Measurements from ENCODE around the gene GHR.
A peak's percentile ranks its signal among the peaks of the same experiment; 100 is the strongest.

The GHR gene

GRCh38 chr5:42423285-42424165 is at the start of gene GHR:
Gene GHR (plus strand): TSS chr5:42423439. CDS start chr5:42565875, 142,436 bp downstream.
- peak; percentile 17 for DNase-seq (ENCODE audit: low spot score)

- no peak for DNase-seq (ENCODE audit: low spot score)
These were observed 48.5 kb upstream of the GHR start for GRCh38 chr5:42374679-42375273.

- DNase-seq (ENCODE audit: low spot score), result no peak
These were observed 45.7 kb upstream of the GHR start for GRCh38 chr5:42377496-42377895.

- no peak for DNase-seq (ENCODE audit: low spot score)
These were observed 41.3 kb upstream of the GHR start for GRCh38 chr5:42381973-42382372.

GRCh38 chr5:42387563-42387962 is 35.7 kb upstream of the GHR start:
- DNase-seq (ENCODE audit: low spot score), result no peak

- no peak for DNase-seq (ENCODE audit: low spot score)
These were observed 33.1 kb upstream of the GHR start for GRCh38 chr5:42390115-42390514.

GRCh38 chr5:42392917-42393316 is 30.3 kb upstream of the GHR start:
- DNase-seq (ENCODE audit: low spot score), result no peak

- no peak for DNase-seq (ENCODE audit: low spot score)
These were observed 27.1 kb upstream of the GHR start for GRCh38 chr5:42396111-42396510.

GRCh38 chr5:42397267-42397666 is 26.0 kb upstream of the GHR start:
- no peak for DNase-seq (ENCODE audit: low spot score)

GRCh38 chr5:42399702-42400101 is 23.5 kb upstream of the GHR start:
- no peak for DNase-seq (ENCODE audit: low spot score)

- DNase-seq (ENCODE audit: low spot score), result no peak
These were observed 22.8 kb upstream of the GHR start for GRCh38 chr5:42400474-42400873.

- no peak for DNase-seq (ENCODE audit: low spot score)
These were observed 20.0 kb upstream of the GHR start for GRCh38 chr5:42403236-42403635.

GRCh38 chr5:42404366-42404765 is 18.9 kb upstream of the GHR start:
- DNase-seq (ENCODE audit: low spot score), result no peak

GRCh38 chr5:42419294-42419693 is 3.9 kb upstream of the GHR start:
- no peak for DNase-seq (ENCODE audit: low spot score)

GRCh38 chr5:42422656-42423280 is 471 bp upstream of the GHR start:
- DNase-seq (ENCODE audit: low spot score), result no peak

- no peak for DNase-seq (ENCODE audit: low spot score)
These were observed 2.8 kb downstream of the GHR start for GRCh38 chr5:42426016-42426415.

GRCh38 chr5:42429694-42430093 is 6.5 kb downstream of the GHR start:
- DNase-seq (ENCODE audit: low spot score), result no peak

- no peak for DNase-seq (ENCODE audit: low spot score)
These were observed 10.9 kb downstream of the GHR start for GRCh38 chr5:42434047-42434724.

GRCh38 chr5:42436051-42436450 is 12.8 kb downstream of the GHR start:
- no peak for DNase-seq (ENCODE audit: low spot score)

- no peak for DNase-seq (ENCODE audit: low spot score)
These were observed 31.2 kb downstream of the GHR start for GRCh38 chr5:42454216-42454995.

- DNase-seq (ENCODE audit: low spot score), result no peak
These were observed 37.8 kb downstream of the GHR start for GRCh38 chr5:42461033-42461432.

- no peak for DNase-seq (ENCODE audit: low spot score)
These were observed 38.3 kb downstream of the GHR start for GRCh38 chr5:42461507-42461906.

Measured in NAMALWA (cell line).